Measurements from ENCODE around the gene TMEM92.
"Not testable (repeated sequence)": the region's sequence is repeated elsewhere in the genome, so short reads cannot be mapped to it uniquely, and the experiment has no call there.

Gene TMEM92

GRCh38 chr17:50272711-50273653 is 1.3 kb upstream of the TMEM92 start:
- in situ Hi-C loops (cut with HindIII; ENCODE audit: low sequenced_read_pairs) = no loop called here

- in situ Hi-C loops (cut with HindIII; ENCODE audit: low sequenced_read_pairs) = no loop called here
These were observed 619 bp upstream of the TMEM92 start for GRCh38 chr17:50273654-50274040.

GRCh38 chr17:50274897-50275221 is 593 bp downstream of the TMEM92 start:
- in situ Hi-C loops (cut with HindIII; ENCODE audit: low sequenced_read_pairs) = no loop called here

- in situ Hi-C loops (cut with HindIII; ENCODE audit: low sequenced_read_pairs) = no loop called here
These were observed 1.0 kb downstream of the TMEM92 start for GRCh38 chr17:50275279-50275678.

- in situ Hi-C loops (cut with HindIII; ENCODE audit: low sequenced_read_pairs) = no loop called here
These were observed 2.5 kb downstream of the TMEM92 start for GRCh38 chr17:50276588-50277356.

GRCh38 chr17:50277357-50277754 is 3.1 kb downstream of the TMEM92 start:
- in situ Hi-C loops (cut with HindIII; ENCODE audit: low sequenced_read_pairs) = no loop called here

- in situ Hi-C loops (cut with HindIII; ENCODE audit: low sequenced_read_pairs) = no loop called here
These were observed 4.4 kb downstream of the TMEM92 start for GRCh38 chr17:50278526-50279180.

- in situ Hi-C loops (cut with HindIII; ENCODE audit: low sequenced_read_pairs) = no loop called here
These were observed 4.9 kb downstream of the TMEM92 start for GRCh38 chr17:50279181-50279526.

GRCh38 chr17:50279639-50280038 is 5.4 kb downstream of the TMEM92 start:
- in situ Hi-C loops (cut with HindIII; ENCODE audit: low sequenced_read_pairs) = no loop called here

GRCh38 chr17:50280068-50280467 is 5.8 kb downstream of the TMEM92 start:
- in situ Hi-C loops (cut with HindIII; ENCODE audit: low sequenced_read_pairs) = no loop called here

GRCh38 chr17:50280801-50281441 is 6.7 kb downstream of the TMEM92 start:
- in situ Hi-C loops (cut with HindIII; ENCODE audit: low sequenced_read_pairs) = no loop called here

- in situ Hi-C loops (cut with HindIII; ENCODE audit: low sequenced_read_pairs) = no loop called here
These were observed 7.6 kb downstream of the TMEM92 start for GRCh38 chr17:50281739-50282401.

GRCh38 chr17:50283246-50283645 is 9.0 kb downstream of the TMEM92 start:
- in situ Hi-C loops (cut with HindIII; ENCODE audit: low sequenced_read_pairs) = no loop called here

GRCh38 chr17:50283714-50284113 is 9.4 kb downstream of the TMEM92 start:
- in situ Hi-C loops (cut with HindIII; ENCODE audit: low sequenced_read_pairs) = no loop called here

- in situ Hi-C loops (cut with HindIII; ENCODE audit: low sequenced_read_pairs) = no loop called here
These were observed 11.7 kb downstream of the TMEM92 start for GRCh38 chr17:50285941-50286340.

GRCh38 chr17:50287302-50287701 is 13.0 kb downstream of the TMEM92 start:
- in situ Hi-C loops (cut with HindIII; ENCODE audit: low sequenced_read_pairs) = not testable (repeated sequence)

GRCh38 chr17:50288306-50288705 is 14.0 kb downstream of the TMEM92 start:
- in situ Hi-C loops (cut with HindIII; ENCODE audit: low sequenced_read_pairs) = no loop called here

GRCh38 chr17:50289278-50289677 is 15.0 kb downstream of the TMEM92 start:
- in situ Hi-C loops (cut with HindIII; ENCODE audit: low sequenced_read_pairs) = no loop called here

GRCh38 chr17:50289991-50290702 is 15.9 kb downstream of the TMEM92 start:
- in situ Hi-C loops (cut with HindIII; ENCODE audit: low sequenced_read_pairs) = no loop called here

- in situ Hi-C loops (cut with HindIII; ENCODE audit: low sequenced_read_pairs) = no loop called here
These were observed 16.7 kb downstream of the TMEM92 start for GRCh38 chr17:50290933-50291332.
